Fibroblast of the aortic adventitia (primary cell): ENCODE measurements around the gene BCOR. TPM values are rescaled to one million over a fixed set of nuclear protein-coding genes. Genes with fewer than 3 reads are reported as not detected.

ENCODE experiments used
- DNase-seq: peaks from one replicate; pipeline ENCODE4 v3.0.0-alpha.2; 2010; ENCODE audit warnings: low read depth
- H3K4me3 ChIP-seq: 2 replicates; pipeline ENCODE4 v1.5.1; 2011; ENCODE audit warnings: low read depth, mild to moderate bottlenecking, control low read depth, low read length, moderate library complexity
- total RNA-seq: library from RNA; depleted of rRNA; stranded (reverse); fragments of >200 nt; gene quantifications from 2 replicates; pipeline ENCODE4 v1.2.3, GENCODE V29; 2012; ENCODE audit warnings: low replicate concordance
- TF ChIP-seq, protein P1 (sequence below): IDR thresholded peaks from 2 replicates; pipeline ENCODE4 v1.5.1; 2011; ENCODE audit warnings: mild to moderate bottlenecking, low read length, control low read depth, inconsistent platforms; ENCODE audit not compliant: insufficient read depth

The BCOR gene
- total RNA-seq, 1 donor, result 12.7 TPM

DNA sequence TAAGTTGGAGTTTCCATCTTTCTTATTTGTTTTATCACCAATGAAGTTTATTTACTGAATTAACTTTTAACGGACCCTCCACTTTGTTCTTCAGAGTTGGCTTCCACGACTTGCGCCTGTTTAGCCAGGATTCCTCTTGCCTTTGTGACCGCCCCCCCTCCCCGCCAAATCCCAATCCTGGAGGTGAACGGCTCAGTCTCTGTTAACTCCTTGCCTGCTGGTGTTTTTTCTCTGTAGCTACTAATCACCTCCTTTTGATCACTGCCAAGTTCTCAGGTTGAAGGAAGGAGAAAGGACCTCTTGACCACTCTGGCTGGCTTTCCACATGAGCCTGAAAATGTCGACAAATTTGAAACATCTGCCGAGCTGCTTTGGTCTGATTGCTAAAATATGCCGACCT is 46.8 kb upstream of the BCOR start:
- DNase-seq, result no peak
- TF ChIP-seq, protein P1, sequence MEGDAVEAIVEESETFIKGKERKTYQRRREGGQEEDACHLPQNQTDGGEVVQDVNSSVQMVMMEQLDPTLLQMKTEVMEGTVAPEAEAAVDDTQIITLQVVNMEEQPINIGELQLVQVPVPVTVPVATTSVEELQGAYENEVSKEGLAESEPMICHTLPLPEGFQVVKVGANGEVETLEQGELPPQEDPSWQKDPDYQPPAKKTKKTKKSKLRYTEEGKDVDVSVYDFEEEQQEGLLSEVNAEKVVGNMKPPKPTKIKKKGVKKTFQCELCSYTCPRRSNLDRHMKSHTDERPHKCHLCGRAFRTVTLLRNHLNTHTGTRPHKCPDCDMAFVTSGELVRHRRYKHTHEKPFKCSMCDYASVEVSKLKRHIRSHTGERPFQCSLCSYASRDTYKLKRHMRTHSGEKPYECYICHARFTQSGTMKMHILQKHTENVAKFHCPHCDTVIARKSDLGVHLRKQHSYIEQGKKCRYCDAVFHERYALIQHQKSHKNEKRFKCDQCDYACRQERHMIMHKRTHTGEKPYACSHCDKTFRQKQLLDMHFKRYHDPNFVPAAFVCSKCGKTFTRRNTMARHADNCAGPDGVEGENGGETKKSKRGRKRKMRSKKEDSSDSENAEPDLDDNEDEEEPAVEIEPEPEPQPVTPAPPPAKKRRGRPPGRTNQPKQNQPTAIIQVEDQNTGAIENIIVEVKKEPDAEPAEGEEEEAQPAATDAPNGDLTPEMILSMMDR, result no peak
- H3K4me3 ChIP-seq, result no peak overlapping the region

DNA sequence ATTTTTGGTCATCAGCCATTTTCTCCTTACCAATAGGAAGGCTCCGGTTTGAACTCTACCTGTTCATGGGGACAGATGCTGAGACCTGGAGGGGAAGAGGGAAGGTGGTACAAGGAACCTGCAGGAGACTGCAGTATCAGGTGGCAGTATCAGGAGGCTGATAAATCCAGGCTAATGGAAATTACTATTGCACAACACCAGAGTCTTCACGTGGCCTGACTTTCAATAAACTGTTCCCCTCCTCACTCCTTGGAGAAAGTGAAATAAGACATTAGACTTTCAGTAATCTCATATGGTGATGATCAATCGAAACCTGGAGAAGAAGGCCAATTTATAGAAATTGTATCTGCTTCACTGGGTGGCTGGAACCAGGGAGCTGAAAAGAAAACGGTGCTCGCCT is 46.2 kb upstream of the BCOR start:
- TF ChIP-seq, protein P1, result no peak
- no peak for DNase-seq
- no peak overlapping the region for H3K4me3 ChIP-seq

DNA sequence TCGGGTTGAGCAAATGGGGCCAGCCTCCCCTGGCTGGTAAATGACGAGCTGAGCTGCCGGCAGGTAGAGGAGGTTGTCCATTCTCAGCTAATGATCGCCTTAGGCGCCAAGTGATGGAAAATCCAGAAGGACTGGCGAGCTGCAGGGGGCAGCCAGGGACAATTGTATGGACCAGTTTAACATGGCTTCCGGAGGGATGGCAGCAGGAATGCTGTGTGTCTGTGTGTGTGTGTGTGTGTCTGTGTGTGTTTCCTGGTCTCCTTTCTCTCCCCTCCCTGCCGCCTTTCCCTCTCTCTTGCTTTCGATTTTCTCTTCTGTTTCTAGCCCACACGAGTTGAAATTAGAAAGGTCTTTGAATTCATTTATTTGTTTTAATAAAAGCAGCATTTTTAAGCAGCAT is 45.2 kb upstream of the BCOR start:
- no peak for DNase-seq
- H3K4me3 ChIP-seq, result no peak overlapping the region
- TF ChIP-seq, protein P1, result no peak

DNA sequence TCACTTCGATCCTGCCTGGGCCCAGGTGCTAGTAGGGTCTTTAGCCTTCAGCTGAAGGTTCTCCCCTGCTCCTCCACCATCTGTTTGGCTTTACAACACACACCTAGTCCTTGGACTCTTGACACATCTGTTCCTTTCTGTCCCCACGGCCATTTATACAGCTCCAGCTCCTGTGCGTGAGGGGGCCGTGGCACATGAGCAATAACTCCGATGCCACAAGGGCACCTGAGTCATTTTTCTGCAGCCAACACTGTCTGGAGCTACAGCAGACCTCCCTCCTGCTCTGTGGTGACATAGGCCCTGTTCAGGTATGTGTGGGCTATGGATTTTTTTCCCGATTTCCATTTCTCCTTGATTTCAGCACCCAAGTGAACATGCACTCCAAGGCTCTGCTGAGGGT is 44.7 kb upstream of the BCOR start:
- no peak overlapping the region for H3K4me3 ChIP-seq
- TF ChIP-seq, protein P1, result no peak
- no peak for DNase-seq

DNA sequence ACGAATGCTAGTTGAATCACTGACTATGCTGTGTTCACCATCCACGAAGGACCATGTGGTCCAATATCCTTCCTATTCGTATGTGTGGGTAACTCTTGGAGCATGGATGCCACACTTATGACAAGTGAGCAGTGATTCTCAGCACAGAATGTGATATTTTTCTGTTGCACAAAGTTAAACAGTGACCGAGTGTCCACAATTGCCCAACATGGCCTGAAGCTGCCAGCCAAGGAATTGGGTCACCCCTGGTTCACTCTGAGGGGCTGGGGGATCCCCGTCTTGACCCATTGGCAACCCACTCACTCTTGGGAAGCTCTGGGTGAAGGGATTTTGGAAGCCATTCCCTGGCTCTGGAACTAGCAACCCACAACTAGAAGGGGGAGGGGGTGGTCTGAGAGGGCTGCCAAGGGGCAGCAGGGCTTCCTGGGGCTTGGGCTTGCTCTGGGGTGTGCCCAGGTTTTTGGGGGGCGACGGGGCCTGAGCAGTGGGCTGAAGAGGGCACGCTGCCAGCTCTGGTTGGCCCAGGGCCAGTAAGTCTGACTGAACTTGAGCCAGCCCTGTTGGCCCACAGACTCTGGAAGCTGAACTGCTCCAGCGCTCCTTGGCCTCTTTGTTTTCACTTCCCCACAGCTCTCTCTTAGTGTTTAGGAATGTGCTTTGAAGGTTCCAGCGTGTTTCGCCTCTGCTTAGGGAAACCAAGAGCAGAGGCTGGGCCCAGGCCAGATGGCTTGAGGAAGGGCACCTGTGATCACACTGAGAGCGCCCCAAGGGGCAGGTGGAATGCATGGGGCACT is 43.1 kb upstream of the BCOR start:
- DNase-seq, result peak; percentile 76
- H3K4me3 ChIP-seq, result no peak overlapping the region
- TF ChIP-seq, protein P1, result no peak

DNA sequence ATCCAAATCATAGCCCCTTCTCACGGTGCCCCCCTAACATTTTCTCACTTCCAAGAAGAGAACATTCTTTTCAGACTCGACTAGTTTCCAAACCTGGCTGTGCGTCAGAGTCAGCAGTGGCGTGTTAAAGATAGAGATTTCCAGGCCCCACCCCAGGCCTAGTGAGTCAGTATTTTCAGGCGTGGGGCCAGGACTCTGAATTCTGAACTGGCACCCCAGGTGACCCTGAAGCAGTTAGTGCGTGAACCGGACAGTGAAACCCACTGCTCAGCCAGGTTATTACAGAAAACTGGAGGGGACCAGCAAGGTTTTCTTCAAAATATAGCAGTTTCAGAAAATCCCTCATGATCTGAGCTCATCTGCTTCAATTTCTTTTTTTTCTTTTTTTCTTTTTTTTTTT is 35.0 kb upstream of the BCOR start:
- H3K4me3 ChIP-seq, result no peak overlapping the region
- peak; percentile 91 for DNase-seq
- TF ChIP-seq, protein P1, result no peak
